IPS-15b (cell line): ENCODE results near the gene FAM171A1.

Source experiments
- H3K27me3 ChIP-seq: one replicate; pipeline ENCODE4 v1.6.1; 2013; ENCODE audit warnings: low read length; ENCODE audit not compliant: control insufficient read depth, insufficient read depth
- H3K36me3 ChIP-seq: one replicate; pipeline ENCODE4 v1.6.1; 2013; ENCODE audit warnings: low read length; ENCODE audit not compliant: control insufficient read depth, insufficient read depth
- H3K4me1 ChIP-seq: one replicate; pipeline ENCODE4 v1.6.1; 2013; ENCODE audit warnings: mild to moderate bottlenecking, low read length; ENCODE audit not compliant: control insufficient read depth, insufficient read depth
- H3K4me3 ChIP-seq: one replicate; pipeline ENCODE4 v1.5.1; 2013; ENCODE audit warnings: low read depth, low read length
- H3K9ac ChIP-seq: one replicate; pipeline ENCODE4 v1.6.1; 2013; ENCODE audit warnings: low read depth, mild to moderate bottlenecking, low read length
- H3K9me3 ChIP-seq: one replicate; pipeline ENCODE4 v1.6.1; 2013; ENCODE audit warnings: mild to moderate bottlenecking, low read length; ENCODE audit not compliant: control insufficient read depth, insufficient read depth

The FAM171A1 gene

GRCh38 chr10:15167411-15168290 is 203.4 kb downstream of the FAM171A1 start:
- no peaks in the 10 kb centered on the region for H3K9me3 ChIP-seq
- H3K9ac ChIP-seq = no peak overlapping the region
- no peaks in the 10 kb centered on the region for H3K36me3 ChIP-seq
- H3K4me3 ChIP-seq = peak overlapping the region; percentile 81
- H3K4me1 ChIP-seq = peaks cover 9% of the 10 kb centered on the region
- H3K27me3 ChIP-seq = peaks cover 8% of the 10 kb centered on the region

- peaks cover 9% of the 10 kb centered on the region for H3K4me1 ChIP-seq
- H3K9ac ChIP-seq = no peak overlapping the region
- H3K4me3 ChIP-seq = no peak overlapping the region
Observed at GRCh38 chr10:15166325-15166724, 204.8 kb downstream of the FAM171A1 start.

GRCh38 chr10:15163253-15163828 is 207.7 kb downstream of the FAM171A1 start:
- H3K36me3 ChIP-seq = no peaks in the 10 kb centered on the region
- no peaks in the 10 kb centered on the region for H3K27me3 ChIP-seq
- no peak overlapping the region for H3K9ac ChIP-seq
- H3K4me3 ChIP-seq = no peak overlapping the region
- H3K4me1 ChIP-seq = peaks cover 9% of the 10 kb centered on the region
- no peaks in the 10 kb centered on the region for H3K9me3 ChIP-seq

More at GRCh38 chr10:15166325-15166724, 204.8 kb downstream of the FAM171A1 start:
- H3K27me3 ChIP-seq = peaks cover 8% of the 10 kb centered on the region
- H3K36me3 ChIP-seq = no peaks in the 10 kb centered on the region
- H3K9me3 ChIP-seq = no peaks in the 10 kb centered on the region
